Measurements from ENCODE around the gene RPH3AL. TPM values are rescaled to one million over a fixed set of nuclear protein-coding genes. Genes with fewer than 3 reads are reported as not detected.
"Not testable (repeated sequence)": the region's sequence is repeated elsewhere in the genome, so short reads cannot be mapped to it uniquely, and the experiment has no call there.

Gene RPH3AL
- total and polyA plus RNA-seq, 2 experiments from 2014 or later = 13.8 to 39.0 TPM

DNA sequence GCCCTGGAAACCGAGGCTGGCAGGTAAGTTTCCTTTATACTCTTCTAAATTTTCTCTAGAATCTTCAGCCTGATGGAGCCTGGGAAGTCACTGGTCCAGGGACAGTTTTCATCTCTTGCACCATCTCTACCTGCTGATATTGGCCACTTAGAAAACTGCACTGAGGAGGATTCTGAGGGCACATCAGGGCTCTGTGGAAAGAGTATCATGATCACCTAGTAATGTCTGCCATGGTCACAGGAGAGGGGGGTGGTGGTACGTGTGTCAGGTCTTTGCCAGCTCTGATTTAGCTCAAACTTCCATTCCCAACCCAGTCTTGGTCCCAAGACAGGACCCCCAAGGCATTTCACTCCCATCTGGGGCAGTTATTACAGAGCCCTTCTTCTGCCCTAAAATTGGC is 136.0 kb downstream of the RPH3AL start:
- Histone ChIP-seq H3K4me1 (ENCODE audit: low read depth) (no peaks in the 10 kb centered on the region), H3K27ac (no peak overlapping the region), H3K27me3 (no peaks in the 10 kb centered on the region), H3K36me3 (no peaks in the 10 kb centered on the region), H3K4me3 (no peak overlapping the region), H3K9me3 (ENCODE audit: low read depth) (no peaks in the 10 kb centered on the region)
- TF ChIP-seq, protein P1, sequence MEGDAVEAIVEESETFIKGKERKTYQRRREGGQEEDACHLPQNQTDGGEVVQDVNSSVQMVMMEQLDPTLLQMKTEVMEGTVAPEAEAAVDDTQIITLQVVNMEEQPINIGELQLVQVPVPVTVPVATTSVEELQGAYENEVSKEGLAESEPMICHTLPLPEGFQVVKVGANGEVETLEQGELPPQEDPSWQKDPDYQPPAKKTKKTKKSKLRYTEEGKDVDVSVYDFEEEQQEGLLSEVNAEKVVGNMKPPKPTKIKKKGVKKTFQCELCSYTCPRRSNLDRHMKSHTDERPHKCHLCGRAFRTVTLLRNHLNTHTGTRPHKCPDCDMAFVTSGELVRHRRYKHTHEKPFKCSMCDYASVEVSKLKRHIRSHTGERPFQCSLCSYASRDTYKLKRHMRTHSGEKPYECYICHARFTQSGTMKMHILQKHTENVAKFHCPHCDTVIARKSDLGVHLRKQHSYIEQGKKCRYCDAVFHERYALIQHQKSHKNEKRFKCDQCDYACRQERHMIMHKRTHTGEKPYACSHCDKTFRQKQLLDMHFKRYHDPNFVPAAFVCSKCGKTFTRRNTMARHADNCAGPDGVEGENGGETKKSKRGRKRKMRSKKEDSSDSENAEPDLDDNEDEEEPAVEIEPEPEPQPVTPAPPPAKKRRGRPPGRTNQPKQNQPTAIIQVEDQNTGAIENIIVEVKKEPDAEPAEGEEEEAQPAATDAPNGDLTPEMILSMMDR (IDR thresholded peaks at IDR 0.05; ENCODE audit: low read depth, low read length) = no peak
- no peak for DNase-seq (ENCODE audit: low read depth in 1 of 2, low spot score in 1 of 2)

DNA sequence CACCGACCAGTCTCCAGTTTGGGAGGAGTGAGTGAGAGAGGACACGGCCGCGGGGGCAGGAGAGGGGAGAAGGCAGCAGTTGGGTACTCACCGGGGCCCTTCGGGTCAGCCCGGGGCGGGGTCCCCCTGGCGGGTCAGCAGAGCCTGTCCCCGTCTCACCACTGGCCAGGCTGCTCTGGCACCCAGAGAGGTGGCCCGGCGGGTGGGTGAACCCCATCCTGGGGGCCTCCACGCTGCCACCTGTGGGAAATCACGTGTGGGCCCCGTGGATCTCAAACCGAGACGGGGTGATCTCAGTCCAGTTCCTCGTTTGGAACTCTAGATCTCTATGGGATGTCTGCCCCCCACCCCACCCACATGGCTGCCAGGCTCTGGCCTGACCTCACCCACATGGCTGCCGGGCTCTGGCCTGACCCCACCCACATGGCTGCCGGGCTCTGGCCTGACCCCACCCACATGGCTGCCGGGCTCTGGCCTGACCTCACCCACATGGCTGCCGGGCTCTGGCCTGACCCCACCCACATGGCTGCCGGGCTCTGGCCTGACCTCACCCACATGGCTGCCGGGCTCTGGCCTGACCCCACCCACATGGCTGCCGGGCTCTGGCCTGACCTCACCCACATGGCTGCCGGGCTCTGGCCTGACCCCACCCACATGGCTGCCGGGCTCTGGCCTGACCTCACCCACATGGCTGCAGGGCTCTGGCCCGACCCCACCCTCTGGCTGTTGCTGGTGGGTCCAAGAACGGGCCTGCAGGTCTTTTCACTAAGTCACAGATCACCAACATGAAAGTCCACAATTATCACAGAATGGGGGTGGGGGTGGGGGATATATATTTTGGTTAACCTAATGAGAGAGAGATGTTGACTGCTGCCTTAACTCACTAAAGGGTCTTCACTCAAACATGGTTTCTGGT is 136.8 kb downstream of the RPH3AL start:
- not testable (repeated sequence) for H3K4me1 ChIP-seq (ENCODE audit: low read depth); H3K36me3 ChIP-seq; H3K27me3 ChIP-seq; DNase-seq (ENCODE audit: low read depth in 1 of 2, low spot score in 1 of 2); H3K4me3 ChIP-seq; H3K27ac ChIP-seq; H3K9me3 ChIP-seq (ENCODE audit: low read depth)

DNA sequence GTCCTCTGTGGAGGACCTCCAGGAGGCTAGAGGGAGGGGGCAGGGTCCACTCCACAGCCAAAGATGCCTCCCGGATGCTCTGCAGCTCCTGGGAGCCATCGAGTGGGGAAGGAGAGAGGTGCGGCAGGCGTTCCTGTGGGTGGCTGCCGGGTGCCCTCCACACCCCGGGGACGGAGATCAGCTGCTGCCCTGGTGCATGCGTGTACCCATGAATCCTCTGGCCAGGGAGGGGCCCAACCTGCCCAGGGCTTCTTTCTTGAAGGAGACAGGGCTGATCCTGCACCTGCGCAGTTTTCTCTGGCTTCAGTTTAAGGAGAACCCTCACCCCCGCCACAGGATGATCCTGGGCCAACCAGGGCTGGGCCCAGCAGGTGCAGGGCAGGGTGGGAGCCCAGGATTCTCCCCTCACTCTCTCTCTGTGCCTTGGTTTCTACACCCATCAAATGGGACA is 137.7 kb downstream of the RPH3AL start:
- H3K27me3 ChIP-seq = no peaks in the 10 kb centered on the region
- no peak overlapping the region for H3K4me3 ChIP-seq
- H3K36me3 ChIP-seq = no peaks in the 10 kb centered on the region
- H3K4me1 ChIP-seq (ENCODE audit: low read depth) = no peaks in the 10 kb centered on the region
- DNase-seq (ENCODE audit: low read depth in 1 of 2, low spot score in 1 of 2) = no peak
- H3K9me3 ChIP-seq (ENCODE audit: low read depth) = no peaks in the 10 kb centered on the region
- H3K27ac ChIP-seq = no peak overlapping the region
- TF ChIP-seq, protein P1 (IDR thresholded peaks at IDR 0.05; ENCODE audit: low read depth, low read length) = no peak

DNA sequence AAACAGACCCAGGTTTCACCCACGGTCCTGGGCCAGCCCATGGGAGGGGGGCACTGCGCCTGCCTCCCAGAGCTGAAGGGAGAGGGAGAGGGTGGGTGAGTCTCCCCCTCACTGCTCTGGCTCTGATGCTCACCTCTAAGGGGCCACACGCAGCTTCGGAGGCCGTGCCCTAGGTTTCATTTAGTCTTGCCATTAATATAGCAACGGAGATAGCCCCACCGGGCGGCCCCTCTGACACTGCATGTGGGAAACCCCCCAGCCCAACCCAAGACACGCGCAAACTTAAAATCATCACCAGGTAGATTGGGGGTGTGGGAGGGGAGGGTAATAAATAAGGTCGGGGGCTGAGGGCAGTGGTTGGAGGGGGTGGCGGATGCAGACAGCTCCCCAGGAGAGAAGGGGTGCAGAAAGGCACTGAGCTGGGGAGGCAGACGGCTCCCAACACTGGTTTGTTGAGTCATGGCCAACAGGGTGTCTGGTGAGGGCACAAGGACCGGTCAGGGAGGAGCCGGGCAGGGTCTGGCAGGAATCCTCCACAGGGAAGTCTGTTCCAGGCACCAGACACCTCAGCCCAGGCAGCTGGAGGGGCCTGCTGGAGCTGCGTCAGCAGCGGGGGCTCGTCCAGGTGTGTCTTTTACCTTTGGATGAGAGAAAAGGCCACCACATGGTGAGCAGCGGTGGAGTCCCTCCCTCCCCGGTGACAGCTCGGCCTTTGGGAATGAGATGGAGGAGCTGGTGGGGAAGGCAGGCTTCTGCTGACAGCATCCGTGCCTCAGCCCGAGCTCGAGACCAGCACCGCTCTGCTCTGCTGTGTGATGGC is 139.1 kb downstream of the RPH3AL start:
- no peak for DNase-seq (ENCODE audit: low read depth in 1 of 2, low spot score in 1 of 2)
- TF ChIP-seq, protein P1 (IDR thresholded peaks at IDR 0.05; ENCODE audit: low read depth, low read length) = no peak
- Histone ChIP-seq H3K9me3 (ENCODE audit: low read depth) (no peaks in the 10 kb centered on the region), H3K27ac (no peak overlapping the region), H3K4me1 (ENCODE audit: low read depth) (no peaks in the 10 kb centered on the region), H3K36me3 (no peaks in the 10 kb centered on the region), H3K4me3 (no peak overlapping the region), H3K27me3 (no peaks in the 10 kb centered on the region)

DNA sequence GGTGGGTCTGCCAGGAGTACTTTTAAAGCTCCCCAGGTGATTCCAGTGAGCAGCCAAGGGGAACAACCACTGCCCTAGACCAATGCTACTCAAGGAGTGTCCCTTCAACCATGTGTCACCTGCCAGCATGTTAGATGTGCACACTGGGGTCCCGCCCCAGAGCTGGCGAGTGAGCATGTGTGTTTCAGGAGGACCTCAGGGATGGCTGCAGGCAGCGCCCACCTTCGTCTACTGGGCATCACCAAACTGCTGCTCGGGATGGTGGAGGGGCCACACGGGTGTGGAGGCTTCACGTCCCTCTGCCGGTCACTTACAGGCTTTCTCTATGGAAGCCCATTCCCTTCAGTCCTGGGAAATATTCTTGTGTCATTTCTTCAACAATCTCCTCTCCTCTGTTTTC is 142.2 kb downstream of the RPH3AL start:
- no peaks in the 10 kb centered on the region for H3K27me3 ChIP-seq
- TF ChIP-seq, protein P1 (IDR thresholded peaks at IDR 0.05; ENCODE audit: low read depth, low read length) = no peak
- H3K4me1 ChIP-seq (ENCODE audit: low read depth) = no peaks in the 10 kb centered on the region
- no peak overlapping the region for H3K27ac ChIP-seq
- DNase-seq (ENCODE audit: low read depth in 1 of 2, low spot score in 1 of 2) = no peak
- no peaks in the 10 kb centered on the region for H3K36me3 ChIP-seq
- H3K9me3 ChIP-seq (ENCODE audit: low read depth) = no peaks in the 10 kb centered on the region
- no peak overlapping the region for H3K4me3 ChIP-seq
